ENCODE results near the gene C6orf141.

The C6orf141 gene

DNA sequence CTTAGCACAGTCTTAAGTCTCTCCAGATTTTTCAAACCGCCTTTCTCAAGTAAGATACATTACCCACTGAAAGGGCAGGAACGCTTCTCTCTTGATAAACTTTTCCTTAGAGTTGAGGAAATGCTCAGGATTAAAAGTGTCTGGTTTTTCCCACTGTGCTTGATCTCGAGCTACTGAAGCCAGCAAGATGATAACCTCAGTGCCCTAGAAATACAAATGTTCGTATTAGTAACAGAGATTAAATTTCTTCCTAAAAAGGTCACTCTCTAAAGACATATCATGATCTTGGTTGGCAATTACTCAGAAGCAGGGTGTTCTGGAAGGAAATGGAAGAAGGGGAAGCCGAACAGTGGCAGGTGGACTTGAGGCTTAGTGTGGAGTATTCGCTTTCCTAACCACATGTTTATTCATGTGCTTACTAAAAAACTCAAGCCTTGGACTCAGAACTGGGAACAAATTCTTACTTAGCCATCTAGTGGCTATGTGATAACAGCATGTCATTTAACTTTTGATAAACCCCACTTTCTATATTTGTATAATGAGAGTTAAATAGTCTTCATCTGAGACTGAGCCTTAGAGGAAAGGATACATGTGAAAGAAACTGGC lies 20.1 kb downstream of the C6orf141 start:
- H3K4me2 ChIP-seq (ENCODE audit: low read depth, low read length, poor library complexity, severe bottlenecking): no peak overlapping the region
- H3K4me3 ChIP-seq (ENCODE audit: low read length, poor library complexity, severe bottlenecking): no peak overlapping the region
- H3F3A ChIP-seq (ENCODE audit: low read depth): no peaks in the 10 kb centered on the region
- no peaks in the 10 kb centered on the region for H4K20me1 ChIP-seq (ENCODE audit: insufficient read depth, low read length, poor library complexity, severe bottlenecking)
- H2AFZ ChIP-seq (ENCODE audit: low read length): no peak overlapping the region
- TF ChIP-seq EZH2phosphoT487 (IDR thresholded peaks at IDR 0.05; ENCODE audit: borderline replicate concordance): no peak
- TF ChIP-seq, protein P1, sequence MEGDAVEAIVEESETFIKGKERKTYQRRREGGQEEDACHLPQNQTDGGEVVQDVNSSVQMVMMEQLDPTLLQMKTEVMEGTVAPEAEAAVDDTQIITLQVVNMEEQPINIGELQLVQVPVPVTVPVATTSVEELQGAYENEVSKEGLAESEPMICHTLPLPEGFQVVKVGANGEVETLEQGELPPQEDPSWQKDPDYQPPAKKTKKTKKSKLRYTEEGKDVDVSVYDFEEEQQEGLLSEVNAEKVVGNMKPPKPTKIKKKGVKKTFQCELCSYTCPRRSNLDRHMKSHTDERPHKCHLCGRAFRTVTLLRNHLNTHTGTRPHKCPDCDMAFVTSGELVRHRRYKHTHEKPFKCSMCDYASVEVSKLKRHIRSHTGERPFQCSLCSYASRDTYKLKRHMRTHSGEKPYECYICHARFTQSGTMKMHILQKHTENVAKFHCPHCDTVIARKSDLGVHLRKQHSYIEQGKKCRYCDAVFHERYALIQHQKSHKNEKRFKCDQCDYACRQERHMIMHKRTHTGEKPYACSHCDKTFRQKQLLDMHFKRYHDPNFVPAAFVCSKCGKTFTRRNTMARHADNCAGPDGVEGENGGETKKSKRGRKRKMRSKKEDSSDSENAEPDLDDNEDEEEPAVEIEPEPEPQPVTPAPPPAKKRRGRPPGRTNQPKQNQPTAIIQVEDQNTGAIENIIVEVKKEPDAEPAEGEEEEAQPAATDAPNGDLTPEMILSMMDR (conservative IDR thresholded peaks at IDR 0.05; ENCODE audit: low read length): 0 out of 2 replicates have a peak, but pooled peaks have one; percentile 16
- H3K9me3 ChIP-seq (ENCODE audit: insufficient read depth, low read depth, low read length): no peaks in the 10 kb centered on the region
- H3K79me2 ChIP-seq (ENCODE audit: insufficient read depth, low read length): no peaks in the 10 kb centered on the region
- H3K9me2 ChIP-seq (replicated peaks; ENCODE audit: low read depth, low read length): no peaks in the 10 kb centered on the region
- no peak overlapping the region for H3K9ac ChIP-seq (ENCODE audit: low read depth, low read length, poor library complexity, severe bottlenecking)
- no peaks in the 10 kb centered on the region for H3K4me1 ChIP-seq (ENCODE audit: insufficient read depth, low read length, poor library complexity, severe bottlenecking)
- no peaks in the 10 kb centered on the region for H3K36me3 ChIP-seq (ENCODE audit: insufficient read depth, low read length)
- no peaks in the 10 kb centered on the region for H3K27me3 ChIP-seq (ENCODE audit: insufficient read depth, low read length, poor library complexity, severe bottlenecking)

DNA sequence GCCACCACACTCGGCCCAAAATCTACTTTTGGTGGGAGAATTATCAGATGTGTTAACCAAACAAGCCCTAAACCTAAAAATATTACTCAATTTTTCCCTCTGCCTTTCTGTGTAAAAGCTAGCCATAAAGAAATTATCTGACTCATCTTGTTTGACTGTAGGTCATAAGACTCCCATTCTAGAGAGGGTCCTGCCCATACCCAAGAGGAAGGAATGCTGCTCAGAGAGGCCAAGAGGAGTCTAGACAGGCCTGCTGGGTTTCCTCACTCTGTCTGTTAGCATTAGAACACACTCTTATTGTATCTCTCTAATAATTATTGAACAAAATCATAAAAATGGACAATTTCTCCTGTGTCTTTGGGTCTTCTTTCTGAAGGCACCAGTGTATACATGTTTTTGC lies 26.1 kb downstream of the C6orf141 start:
- Histone ChIP-seq H3K4me2 (ENCODE audit: low read depth, low read length, poor library complexity, severe bottlenecking) (no peak overlapping the region), H3K9me2 (replicated peaks; ENCODE audit: low read depth, low read length) (no peaks in the 10 kb centered on the region), H2AFZ (ENCODE audit: low read length) (no peak overlapping the region), H3F3A (ENCODE audit: low read depth) (no peaks in the 10 kb centered on the region), H3K9ac (ENCODE audit: low read depth, low read length, poor library complexity, severe bottlenecking) (no peak overlapping the region), H3K36me3 (ENCODE audit: insufficient read depth, low read length) (no peaks in the 10 kb centered on the region), H3K9me3 (ENCODE audit: insufficient read depth, low read depth, low read length) (no peaks in the 10 kb centered on the region), H4K20me1 (ENCODE audit: insufficient read depth, low read length, poor library complexity, severe bottlenecking) (no peaks in the 10 kb centered on the region), H3K4me3 (ENCODE audit: low read length, poor library complexity, severe bottlenecking) (no peak overlapping the region), H3K79me2 (ENCODE audit: insufficient read depth, low read length) (no peaks in the 10 kb centered on the region), H3K27me3 (ENCODE audit: insufficient read depth, low read length, poor library complexity, severe bottlenecking) (no peaks in the 10 kb centered on the region), H3K4me1 (ENCODE audit: insufficient read depth, low read length, poor library complexity, severe bottlenecking) (no peaks in the 10 kb centered on the region)
- TF ChIP-seq EZH2phosphoT487 (IDR thresholded peaks at IDR 0.05; ENCODE audit: borderline replicate concordance): no peak
- TF ChIP-seq, protein P1 (conservative IDR thresholded peaks at IDR 0.05; ENCODE audit: low read length): no peak

DNA sequence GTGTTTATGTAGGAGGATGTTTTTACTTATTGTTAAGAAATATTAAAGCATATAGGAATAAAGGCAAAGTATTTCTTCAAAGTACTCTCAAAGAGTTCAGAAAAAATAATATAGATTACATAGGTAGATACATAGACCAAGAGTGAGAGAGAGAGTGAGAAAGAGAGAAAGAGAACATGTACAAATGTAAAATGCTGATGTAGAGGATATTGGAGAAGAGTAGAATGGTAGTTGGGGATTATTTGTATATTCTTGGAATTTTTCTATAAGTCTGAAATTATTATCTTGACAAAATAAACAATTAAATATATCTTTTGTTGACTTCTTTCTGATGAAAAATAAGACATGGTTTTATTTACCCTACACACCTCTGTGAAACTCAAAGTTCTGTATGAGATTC lies 29.2 kb downstream of the C6orf141 start:
- H3K9me2 ChIP-seq (replicated peaks; ENCODE audit: low read depth, low read length): no peaks in the 10 kb centered on the region
- H3K9ac ChIP-seq (ENCODE audit: low read depth, low read length, poor library complexity, severe bottlenecking): no peak overlapping the region
- no peaks in the 10 kb centered on the region for H3K79me2 ChIP-seq (ENCODE audit: insufficient read depth, low read length)
- H2AFZ ChIP-seq (ENCODE audit: low read length): no peak overlapping the region
- H3K27me3 ChIP-seq (ENCODE audit: insufficient read depth, low read length, poor library complexity, severe bottlenecking): no peaks in the 10 kb centered on the region
- H3K4me3 ChIP-seq (ENCODE audit: low read length, poor library complexity, severe bottlenecking): no peak overlapping the region
- H3K4me1 ChIP-seq (ENCODE audit: insufficient read depth, low read length, poor library complexity, severe bottlenecking): no peaks in the 10 kb centered on the region
- H3K9me3 ChIP-seq (ENCODE audit: insufficient read depth, low read depth, low read length): no peaks in the 10 kb centered on the region
- H3K36me3 ChIP-seq (ENCODE audit: insufficient read depth, low read length): no peaks in the 10 kb centered on the region
- no peak overlapping the region for H3K4me2 ChIP-seq (ENCODE audit: low read depth, low read length, poor library complexity, severe bottlenecking)
- TF ChIP-seq, protein P1 (conservative IDR thresholded peaks at IDR 0.05; ENCODE audit: low read length): no peak
- no peak for TF ChIP-seq EZH2phosphoT487 (IDR thresholded peaks at IDR 0.05; ENCODE audit: borderline replicate concordance)
- H4K20me1 ChIP-seq (ENCODE audit: insufficient read depth, low read length, poor library complexity, severe bottlenecking): no peaks in the 10 kb centered on the region
- no peaks in the 10 kb centered on the region for H3F3A ChIP-seq (ENCODE audit: low read depth)
